ENCODE data around the gene DOCK3.

Gene DOCK3

GRCh38 chr3:51024765-51025632, 350.3 kb downstream of the DOCK3 start:
- TF ChIP-seq CTCF (conservative IDR thresholded peaks at IDR 0.05; ENCODE audit: low read depth, low read length), result no peak
- H3K4me3 ChIP-seq (ENCODE audit: low read depth, low read length), result no peak overlapping the region
- no peak for DNase-seq (ENCODE audit: low read depth)

- DNase-seq (ENCODE audit: low read depth), result no peak
- TF ChIP-seq CTCF (conservative IDR thresholded peaks at IDR 0.05; ENCODE audit: low read depth, low read length), result no peak
- H3K4me3 ChIP-seq (ENCODE audit: low read depth, low read length), result no peak overlapping the region
Observed at GRCh38 chr3:51031666-51032065, 356.9 kb downstream of the DOCK3 start.

- TF ChIP-seq CTCF (conservative IDR thresholded peaks at IDR 0.05; ENCODE audit: low read depth, low read length), result no peak
- H3K4me3 ChIP-seq (ENCODE audit: low read depth, low read length), result no peak overlapping the region
- no peak for DNase-seq (ENCODE audit: low read depth)
Observed at GRCh38 chr3:51035630-51036029, 360.9 kb downstream of the DOCK3 start.

- no peak overlapping the region for H3K4me3 ChIP-seq (ENCODE audit: low read depth, low read length)
- TF ChIP-seq CTCF (conservative IDR thresholded peaks at IDR 0.05; ENCODE audit: low read depth, low read length), result no peak
- no peak for DNase-seq (ENCODE audit: low read depth)
Observed at GRCh38 chr3:51044982-51045381, 370.3 kb downstream of the DOCK3 start.

- H3K4me3 ChIP-seq (ENCODE audit: low read depth, low read length), result no peak overlapping the region
- TF ChIP-seq CTCF (conservative IDR thresholded peaks at IDR 0.05; ENCODE audit: low read depth, low read length), result no peak
- DNase-seq (ENCODE audit: low read depth), result no peak
Observed at GRCh38 chr3:51052562-51052961, 377.8 kb downstream of the DOCK3 start.

GRCh38 chr3:51057121-51057520, 382.4 kb downstream of the DOCK3 start:
- DNase-seq (ENCODE audit: low read depth), result no peak
- H3K4me3 ChIP-seq (ENCODE audit: low read depth, low read length), result no peak overlapping the region
- no peak for TF ChIP-seq CTCF (conservative IDR thresholded peaks at IDR 0.05; ENCODE audit: low read depth, low read length)

GRCh38 chr3:51063053-51063452, 388.3 kb downstream of the DOCK3 start:
- H3K4me3 ChIP-seq (ENCODE audit: low read depth, low read length), result no peak overlapping the region
- no peak for DNase-seq (ENCODE audit: low read depth)
- TF ChIP-seq CTCF (conservative IDR thresholded peaks at IDR 0.05; ENCODE audit: low read depth, low read length), result no peak

All from choroid plexus epithelial cell (primary cell).